Mesodermal cell (in vitro differentiated cells): ENCODE results near the gene PRR36.

ENCODE experiments used
- H3K27ac ChIP-seq: 2 replicates; pipeline ENCODE4 v1.7.0; 2013; ENCODE audit warnings: mild to moderate bottlenecking, low read depth, low read length, moderate library complexity; ENCODE audit not compliant: severe bottlenecking
- H3K36me3 ChIP-seq: 2 replicates; pipeline ENCODE4 v1.7.1; 2013; ENCODE audit warnings: mild to moderate bottlenecking, low read length, moderate library complexity; ENCODE audit not compliant: control insufficient read depth, insufficient read depth
- H3K4me1 ChIP-seq: one replicate; pipeline ENCODE4 v1.7.1; 2013; ENCODE audit warnings: mild to moderate bottlenecking, low read length; ENCODE audit not compliant: insufficient read depth, control insufficient read depth, poor library complexity, severe bottlenecking
- H3K4me3 ChIP-seq: 2 replicates; pipeline ENCODE4 v1.7.0; 2013; ENCODE audit warnings: low read length, control low read depth, mild to moderate bottlenecking; ENCODE audit not compliant: insufficient read depth, poor library complexity, severe bottlenecking; ENCODE audit errors: extremely low read depth
- H3K9me3 ChIP-seq: 2 replicates; pipeline ENCODE4 v1.7.1; 2013; ENCODE audit warnings: mild to moderate bottlenecking, low read length, moderate library complexity; ENCODE audit not compliant: control insufficient read depth
- WGBS, 2 experiments: methylation state at CpG; one replicate each; pipeline ENCODE4 v1.1.5; 2013; ENCODE audit warnings: missing lambda C conversion rate in 2 of 2; ENCODE audit not compliant: insufficient coverage in 2 of 2; 5-methylcytosine and 5-hydroxymethylcytosine counted together

The PRR36 gene

GRCh38 chr19:7832009-7832408 lies 42.2 kb downstream of the PRR36 start:
- H3K4me3 ChIP-seq, result no peak overlapping the region
- H3K9me3 ChIP-seq, result no peaks in the 10 kb centered on the region
- WGBS, 2 experiments, result 88 to 92% methylated on average over 14 to 15 of the region's 17 CpGs
- H3K36me3 ChIP-seq, result no peaks in the 10 kb centered on the region
- H3K27ac ChIP-seq, result no peak overlapping the region
- H3K4me1 ChIP-seq, result no peaks in the 10 kb centered on the region

- WGBS, 2 experiments, result 31 to 39% methylated on average over 6 to 10 of the region's 10 CpGs
- Histone ChIP-seq H3K4me1 (no peaks in the 10 kb centered on the region), H3K9me3 (no peaks in the 10 kb centered on the region), H3K27ac (no peak overlapping the region), H3K4me3 (no peak overlapping the region), H3K36me3 (no peaks in the 10 kb centered on the region)
Observed at GRCh38 chr19:7831452-7831851, 42.7 kb downstream of the PRR36 start.

GRCh38 chr19:7830823-7831222 lies 43.4 kb downstream of the PRR36 start:
- H3K36me3 ChIP-seq, result no peaks in the 10 kb centered on the region
- H3K9me3 ChIP-seq, result no peaks in the 10 kb centered on the region
- H3K4me1 ChIP-seq, result no peaks in the 10 kb centered on the region
- no peak overlapping the region for H3K27ac ChIP-seq
- 83 to 100% methylated on average over 2 to 5 of the region's 7 CpGs for WGBS, 2 experiments
- peak overlapping the region; percentile 55 for H3K4me3 ChIP-seq

- peak overlapping the region; percentile 55 for H3K4me3 ChIP-seq
- WGBS, 2 experiments, result 0 to 1% methylated on average over 37 to 44 of the region's 53 CpGs
- H3K9me3 ChIP-seq, result no peaks in the 10 kb centered on the region
- H3K27ac ChIP-seq, result no peak overlapping the region
- no peaks in the 10 kb centered on the region for H3K36me3 ChIP-seq
- H3K4me1 ChIP-seq, result no peaks in the 10 kb centered on the region
Observed at GRCh38 chr19:7830272-7830771, 43.9 kb downstream of the PRR36 start.

- Histone ChIP-seq H3K4me1 (no peaks in the 10 kb centered on the region), H3K9me3 (no peaks in the 10 kb centered on the region), H3K4me3 (peak within 1 kb of the TSS; percentile 55), H3K36me3 (no peaks in the 10 kb centered on the region), H3K27ac (no peak within 1 kb of the TSS)
- 0% methylated on average over 18 to 37 of the region's 45 CpGs for WGBS, 2 experiments
Observed at GRCh38 chr19:7829561-7830271, 44.5 kb downstream of the PRR36 start, which contains the start of gene EVI5L. Gene EVI5L, plus strand, starts transcription at chr19:7830218. Its CDS starts 16,325 bp downstream, at chr19:7846543.

- no peaks in the 10 kb centered on the region for H3K9me3 ChIP-seq
- H3K27ac ChIP-seq, result no peak overlapping the region
- H3K4me1 ChIP-seq, result no peaks in the 10 kb centered on the region
- H3K36me3 ChIP-seq, result no peaks in the 10 kb centered on the region
- 12% methylated on average over 17 to 18 of the region's 18 CpGs for WGBS, 2 experiments
- peak overlapping the region; percentile 55 for H3K4me3 ChIP-seq
Observed at GRCh38 chr19:7829166-7829520, 45.0 kb downstream of the PRR36 start.

- H3K4me3 ChIP-seq, result no peak overlapping the region
- no peaks in the 10 kb centered on the region for H3K9me3 ChIP-seq
- H3K4me1 ChIP-seq, result no peaks in the 10 kb centered on the region
- 61 to 69% methylated on average over 8 to 9 of the region's 9 CpGs for WGBS, 2 experiments
- H3K36me3 ChIP-seq, result no peaks in the 10 kb centered on the region
- no peak overlapping the region for H3K27ac ChIP-seq
Observed at GRCh38 chr19:7823686-7824301, 50.4 kb downstream of the PRR36 start.

- Histone ChIP-seq H3K4me1 (no peaks in the 10 kb centered on the region), H3K27ac (no peak overlapping the region), H3K4me3 (no peak overlapping the region), H3K36me3 (no peaks in the 10 kb centered on the region), H3K9me3 (no peaks in the 10 kb centered on the region)
- WGBS, 2 experiments, result 63 to 85% methylated on average over 1 to 2 of the region's 4 CpGs
Observed at GRCh38 chr19:7822910-7823515, 51.2 kb downstream of the PRR36 start.

- Histone ChIP-seq H3K27ac (no peak overlapping the region), H3K4me3 (no peak overlapping the region), H3K36me3 (no peaks in the 10 kb centered on the region), H3K4me1 (no peaks in the 10 kb centered on the region), H3K9me3 (no peaks in the 10 kb centered on the region)
- WGBS, 2 experiments, result 50 to 80% methylated on average over 1 of the region's 3 CpGs
Observed at GRCh38 chr19:7820588-7820987, 53.6 kb downstream of the PRR36 start.

- Histone ChIP-seq H3K4me1 (no peaks in the 10 kb centered on the region), H3K9me3 (no peaks in the 10 kb centered on the region), H3K4me3 (no peak overlapping the region), H3K27ac (no peak overlapping the region), H3K36me3 (no peaks in the 10 kb centered on the region)
- 80% methylated on average over 1 of the region's 2 CpGs; no CpG with 5 or more reads in 1 of the 2 experiments for WGBS, 2 experiments
Observed at GRCh38 chr19:7819337-7819736, 54.9 kb downstream of the PRR36 start.
